K562 (cell line): Measurements from ENCODE around the gene KRT80. TPM values are rescaled to one million over a fixed set of nuclear protein-coding genes. Genes with fewer than 3 reads are reported as not detected.

Experiments used
- BRD9 ChIP-seq: fragments of 450-650 bp; IDR thresholded peaks from 2 replicates; pipeline ENCODE4 v1.6.1; 2018; ENCODE audit warnings: low read depth; ENCODE audit not compliant: partially characterized antibody
- CHCHD3 ChIP-seq: fragments of 250-450 bp; sonication (Bioruptor Pico); IDR thresholded peaks from 2 replicates; pipeline ENCODE4 v2.1.2; 2022; ENCODE audit warnings: mild to moderate bottlenecking
- CSDE1 ChIP-seq, 2 experiments: fragments of 450-650 bp; IDR thresholded peaks; 2 replicates each; pipeline ENCODE4 v1.6.1; 2016; ENCODE audit warnings: mild to moderate bottlenecking in 1 of 2
- MAX ChIP-seq: sonication (generic); formaldehyde crosslinking; IDR thresholded peaks from 2 replicates; pipeline ENCODE4 v1.9.0; 2022; ENCODE audit warnings: mild to moderate bottlenecking, missing genetic modification reagents
- NRF1 ChIP-seq, 2 experiments: fragments of 450-650 bp; IDR thresholded peaks in 1 of 2; conservative IDR thresholded peaks in 1 of 2; 2 replicates each; pipeline ENCODE4 v1.6.1; 2014; ENCODE audit warnings: mild to moderate bottlenecking in 2 of 2
- PHF8 ChIP-seq: fragments of 200-600 bp; sonication (generic); IDR thresholded peaks from 2 replicates; pipeline ENCODE4 v1.6.1; 2012; ENCODE audit warnings: mixed run types, mild to moderate bottlenecking, inconsistent platforms, low read length, moderate library complexity, borderline replicate concordance
- POLR2G ChIP-seq: fragments of 200-400 bp; formaldehyde crosslinking; IDR thresholded peaks from 2 replicates; pipeline ENCODE4 v1.6.1; 2017; ENCODE audit warnings: low read depth, mild to moderate bottlenecking, antibody characterized with exemption, low read length, moderate library complexity
- SIX5 ChIP-seq, 2 experiments: IDR thresholded peaks; 2 replicates each; pipeline ENCODE4 v1.6.1; 2011; ENCODE audit warnings: low read length in 2 of 2, borderline replicate concordance in 1 of 2, low read depth in 1 of 2, mild to moderate bottlenecking in 1 of 2, moderate library complexity in 1 of 2; ENCODE audit not compliant: insufficient read depth in 1 of 2
- SRSF3 ChIP-seq: fragments of 200-400 bp; formaldehyde crosslinking; IDR thresholded peaks from 2 replicates; pipeline ENCODE4 v1.6.1; 2016; ENCODE audit warnings: mild to moderate bottlenecking, low read length, moderate library complexity; ENCODE audit not compliant: insufficient read depth
- TGIF2 ChIP-seq: sonication (generic); formaldehyde crosslinking; IDR thresholded peaks from 2 replicates; pipeline ENCODE4 v1.8.1; 2022; ENCODE audit warnings: mild to moderate bottlenecking, missing genetic modification reagents, moderate library complexity
- VEZF1 ChIP-seq: fragments of 200-800 bp; sonication (Bioruptor generic); IDR thresholded peaks from 2 replicates; pipeline ENCODE4 v1.6.1; 2017; ENCODE audit warnings: missing genetic modification characterization, missing compliant biosample characterization
- ZBTB7A ChIP-seq: IDR thresholded peaks from 2 replicates; pipeline ENCODE4 v1.6.1; 2011; ENCODE audit warnings: low read depth, mild to moderate bottlenecking, low read length, moderate library complexity, borderline replicate concordance; ENCODE audit not compliant: control insufficient read depth
- ZNF280B ChIP-seq: fragments of 250-450 bp; sonication (Bioruptor Pico); IDR thresholded peaks from 2 replicates; pipeline ENCODE4 v1.5.1; 2021; ENCODE audit warnings: mild to moderate bottlenecking
- ZNF76 ChIP-seq: fragments of 250-450 bp; sonication (Bioruptor Pico); IDR thresholded peaks from 2 replicates; pipeline ENCODE4 v1.4.0; 2020; ENCODE audit warnings: mild to moderate bottlenecking, moderate library complexity, borderline replicate concordance
- polyA plus RNA-seq, 8 experiments: library from polyadenylated mRNA; depleted of rRNA in 4 of 8; stranded (reverse) in 5 of 8; unstranded in 3 of 8; fragments of >200 nt; fragmentation: Nextera tagmentation in 2 of 8; fragmentation: Illumina TruSeq in 1 of 8; extraction: Ambion mirVana in 2 of 8; extraction: Trizol in 1 of 8; gene quantifications; 2 replicates each; pipeline versions ENCODE4 v1.2.1 to v1.2.3, GENCODE V29; 2011 to 2014; ENCODE audit warnings: inconsistent platforms in 1 of 8, missing spikeins in 1 of 8
- total RNA-seq, 7 experiments: library from RNA; depleted of rRNA in 6 of 7; stranded (reverse); fragments of >200 nt in 6 of 7; fragmentation: Illumina TruSeq in 2 of 7; extraction: Trizol in 2 of 7; gene quantifications; 2 replicates each; pipeline versions ENCODE4 v1.2.1 to v1.2.3, GENCODE V29; 2011 to 2021; ENCODE audit warnings: low replicate concordance in 1 of 7
- TF ChIP-seq, protein P1 (sequence below), 2 experiments: IDR thresholded peaks in 1 of 2; conservative IDR thresholded peaks in 1 of 2; 2 replicates each; pipeline ENCODE4 v1.6.1; 2016; ENCODE audit warnings: low read depth in 2 of 2, mild to moderate bottlenecking in 1 of 2, missing compliant biosample characterization in 1 of 2, missing genetic modification characterization in 1 of 2, moderate library complexity in 1 of 2
- TF ChIP-seq, protein P2 (sequence below): sonication (generic); formaldehyde crosslinking; IDR thresholded peaks from 2 replicates; pipeline ENCODE4 v1.8.1; 2023; ENCODE audit warnings: mild to moderate bottlenecking, missing genetic modification reagents, moderate library complexity
- TF ChIP-seq, protein P3 (sequence below): fragments of 250-450 bp; sonication (Bioruptor Pico); IDR thresholded peaks from 2 replicates; pipeline ENCODE4 v1.9.0; 2021; ENCODE audit warnings: mild to moderate bottlenecking

The KRT80 gene
- total and polyA plus RNA-seq, 9 of the 15 experiments (the other 6 are each of a cell fraction or from before 2014, with no cell fraction given), result not detected

- TF ChIP-seq, protein P1, sequence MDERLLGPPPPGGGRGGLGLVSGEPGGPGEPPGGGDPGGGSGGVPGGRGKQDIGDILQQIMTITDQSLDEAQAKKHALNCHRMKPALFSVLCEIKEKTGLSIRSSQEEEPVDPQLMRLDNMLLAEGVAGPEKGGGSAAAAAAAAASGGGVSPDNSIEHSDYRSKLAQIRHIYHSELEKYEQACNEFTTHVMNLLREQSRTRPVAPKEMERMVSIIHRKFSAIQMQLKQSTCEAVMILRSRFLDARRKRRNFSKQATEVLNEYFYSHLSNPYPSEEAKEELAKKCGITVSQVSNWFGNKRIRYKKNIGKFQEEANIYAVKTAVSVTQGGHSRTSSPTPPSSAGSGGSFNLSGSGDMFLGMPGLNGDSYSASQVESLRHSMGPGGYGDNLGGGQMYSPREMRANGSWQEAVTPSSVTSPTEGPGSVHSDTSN (CRISPR knock-in tag; IDR thresholded peaks at IDR 0.05; ENCODE audit: low read depth), result no peak
- TF ChIP-seq, protein P1 (tag; conservative IDR thresholded peaks at IDR 0.05; ENCODE audit: low read depth), result no peak
- no peak; a peak in 2 of 4 replicates for TF ChIP-seq NRF1 (conservative IDR thresholded peaks at IDR 0.05 in 1 of 2, IDR thresholded peaks at IDR 0.05 in 1 of 2)
- TF ChIP-seq TGIF2 (CRISPR knock-in tag), result no peak
- TF ChIP-seq MAX (CRISPR knock-in tag), result peak; percentile 31; the same call in 1 of the 2 replicates
- TF ChIP-seq, protein P2, sequence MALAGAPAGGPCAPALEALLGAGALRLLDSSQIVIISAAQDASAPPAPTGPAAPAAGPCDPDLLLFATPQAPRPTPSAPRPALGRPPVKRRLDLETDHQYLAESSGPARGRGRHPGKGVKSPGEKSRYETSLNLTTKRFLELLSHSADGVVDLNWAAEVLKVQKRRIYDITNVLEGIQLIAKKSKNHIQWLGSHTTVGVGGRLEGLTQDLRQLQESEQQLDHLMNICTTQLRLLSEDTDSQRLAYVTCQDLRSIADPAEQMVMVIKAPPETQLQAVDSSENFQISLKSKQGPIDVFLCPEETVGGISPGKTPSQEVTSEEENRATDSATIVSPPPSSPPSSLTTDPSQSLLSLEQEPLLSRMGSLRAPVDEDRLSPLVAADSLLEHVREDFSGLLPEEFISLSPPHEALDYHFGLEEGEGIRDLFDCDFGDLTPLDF (CRISPR knock-in tag), result no peak
- TF ChIP-seq CHCHD3, result no peak
- TF ChIP-seq POLR2G, result no peak
- no peak for TF ChIP-seq BRD9
- no peak for TF ChIP-seq ZNF76 (CRISPR knock-in tag)
- TF ChIP-seq SRSF3, result no peak
- TF ChIP-seq ZNF280B (CRISPR knock-in tag), result no peak
- TF ChIP-seq, protein P3, sequence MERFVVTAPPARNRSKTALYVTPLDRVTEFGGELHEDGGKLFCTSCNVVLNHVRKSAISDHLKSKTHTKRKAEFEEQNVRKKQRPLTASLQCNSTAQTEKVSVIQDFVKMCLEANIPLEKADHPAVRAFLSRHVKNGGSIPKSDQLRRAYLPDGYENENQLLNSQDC (CRISPR knock-in tag), result no peak
- TF ChIP-seq PHF8, result peak; percentile 27; the same call in 1 of the 2 replicates
- no peak for TF ChIP-seq ZBTB7A
- TF ChIP-seq SIX5 (IDR thresholded peaks at IDR 0.05; ENCODE audit: borderline replicate concordance in 1 of 2, insufficient read depth in 1 of 2, low read depth in 1 of 2, low read length in 2 of 2), result no peak
- TF ChIP-seq CSDE1 (IDR thresholded peaks at IDR 0.05), result no peak
- 0 out of 2 replicates have a peak, but pooled peaks have one; percentile 20 for TF ChIP-seq VEZF1 (CRISPR knock-in tag)
Measured at GRCh38 chr12:52147367-52147963, 44.3 kb downstream of the KRT80 start (continued).
